ENCODE measurements around the gene PHAF1. TPM values are rescaled to one million over a fixed set of nuclear protein-coding genes. Genes with fewer than 3 reads are reported as not detected.

Gene PHAF1
- polyA plus RNA-seq, 1 donor from 2014 or later = 9.8 TPM

DNA sequence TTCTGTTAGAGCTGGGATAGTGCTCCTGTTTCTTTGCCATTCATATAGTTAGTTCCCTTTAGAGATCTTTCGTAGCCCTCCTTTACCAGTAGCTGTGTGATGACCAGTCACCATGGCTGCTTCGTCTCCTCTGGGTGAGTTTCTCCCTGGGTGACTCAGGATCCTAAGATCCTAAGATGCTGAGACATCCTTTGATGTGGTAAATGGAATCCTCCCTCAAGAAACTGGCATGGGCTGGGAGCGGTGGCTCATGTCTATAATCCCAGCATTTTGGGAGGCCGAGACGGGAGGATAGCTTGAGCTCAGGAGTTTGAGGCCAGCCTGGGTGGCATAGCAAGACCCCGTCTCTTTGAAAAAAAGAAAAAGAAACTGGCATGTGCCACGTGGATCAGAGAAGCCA lies 5.9 kb downstream of the PHAF1 start:
- H3K36me3 ChIP-seq (ENCODE audit: insufficient read depth, low read length) = no peaks in the 10 kb centered on the region
- H4K20me1 ChIP-seq (ENCODE audit: insufficient read depth) = no peaks in the 10 kb centered on the region
- no peaks in the 10 kb centered on the region for H3F3A ChIP-seq (ENCODE audit: insufficient read depth, low read length, poor library complexity, severe bottlenecking)
- no peaks in the 10 kb centered on the region for H3K27me3 ChIP-seq (ENCODE audit: insufficient read depth, low read depth, low read length)
- no peak overlapping the region for H3K27ac ChIP-seq (ENCODE audit: low read length)
- no peak overlapping the region for H2AFZ ChIP-seq (ENCODE audit: low read depth, low read length)
- no peaks in the 10 kb centered on the region for H3K9me2 ChIP-seq (ENCODE audit: insufficient read depth, low read length)
- H3K4me2 ChIP-seq (ENCODE audit: low read length) = no peak overlapping the region
- H3K4me3 ChIP-seq (ENCODE audit: low read length) = no peak overlapping the region
- H3K9me3 ChIP-seq (ENCODE audit: low read length) = no peaks in the 10 kb centered on the region
- TF ChIP-seq POLR2AphosphoS5 (IDR thresholded peaks at IDR 0.05) = no peak
- H3K9ac ChIP-seq (ENCODE audit: low read length) = no peak overlapping the region
- H3K79me2 ChIP-seq (replicated peaks; ENCODE audit: insufficient read depth, low read length) = peaks cover 31% of the 10 kb centered on the region

DNA sequence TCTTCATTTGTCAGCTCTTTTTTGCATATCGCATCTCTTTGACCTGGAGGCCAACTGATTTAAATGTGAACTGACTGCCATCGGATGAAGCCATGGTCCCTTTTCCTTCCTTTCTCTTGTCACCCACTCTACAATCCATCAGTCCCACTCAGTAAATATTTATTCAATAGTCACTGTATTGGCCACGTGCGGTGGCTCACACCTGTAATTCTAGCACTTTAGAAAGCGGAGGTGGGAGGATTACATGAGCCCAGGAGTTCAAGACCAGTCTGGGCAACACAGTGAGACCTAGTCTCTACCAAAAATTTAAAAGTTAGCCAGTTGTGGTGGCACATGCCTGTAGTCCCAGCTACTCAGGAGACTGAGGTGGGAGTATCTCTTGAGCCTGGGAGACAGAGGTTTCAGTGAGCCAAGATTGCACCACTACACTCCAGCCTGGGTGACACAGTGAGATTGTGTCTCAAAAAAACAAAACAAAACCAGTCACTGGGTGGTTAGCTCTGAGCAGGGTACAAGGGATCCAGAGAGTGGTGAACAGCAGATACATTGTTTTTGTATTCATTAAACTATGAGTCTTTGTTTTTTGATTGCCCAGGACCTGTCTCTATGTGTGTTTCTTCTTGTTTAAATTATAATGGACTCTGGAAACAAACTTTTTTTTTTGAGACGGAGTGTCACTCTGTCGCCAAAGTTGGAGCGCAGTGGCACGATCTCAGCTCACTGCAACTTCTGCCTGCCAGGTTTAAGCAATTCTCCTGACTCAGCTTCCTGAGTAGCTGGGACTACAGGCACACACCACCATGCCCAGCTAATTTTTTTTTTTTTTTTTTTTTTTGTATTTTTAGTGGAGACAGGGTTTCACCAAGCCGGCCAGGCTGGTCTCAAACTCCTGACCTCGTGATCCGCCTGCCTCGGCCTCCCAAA lies 6.9 kb downstream of the PHAF1 start:
- no peak overlapping the region for H3K9ac ChIP-seq (ENCODE audit: low read length)
- H3K27ac ChIP-seq (ENCODE audit: low read length) = no peak overlapping the region
- no peak overlapping the region for H2AFZ ChIP-seq (ENCODE audit: low read depth, low read length)
- H3K27me3 ChIP-seq (ENCODE audit: insufficient read depth, low read depth, low read length) = no peaks in the 10 kb centered on the region
- H3K79me2 ChIP-seq (replicated peaks; ENCODE audit: insufficient read depth, low read length) = peaks cover 23% of the 10 kb centered on the region
- H3F3A ChIP-seq (ENCODE audit: insufficient read depth, low read length, poor library complexity, severe bottlenecking) = no peaks in the 10 kb centered on the region
- TF ChIP-seq, protein P1, sequence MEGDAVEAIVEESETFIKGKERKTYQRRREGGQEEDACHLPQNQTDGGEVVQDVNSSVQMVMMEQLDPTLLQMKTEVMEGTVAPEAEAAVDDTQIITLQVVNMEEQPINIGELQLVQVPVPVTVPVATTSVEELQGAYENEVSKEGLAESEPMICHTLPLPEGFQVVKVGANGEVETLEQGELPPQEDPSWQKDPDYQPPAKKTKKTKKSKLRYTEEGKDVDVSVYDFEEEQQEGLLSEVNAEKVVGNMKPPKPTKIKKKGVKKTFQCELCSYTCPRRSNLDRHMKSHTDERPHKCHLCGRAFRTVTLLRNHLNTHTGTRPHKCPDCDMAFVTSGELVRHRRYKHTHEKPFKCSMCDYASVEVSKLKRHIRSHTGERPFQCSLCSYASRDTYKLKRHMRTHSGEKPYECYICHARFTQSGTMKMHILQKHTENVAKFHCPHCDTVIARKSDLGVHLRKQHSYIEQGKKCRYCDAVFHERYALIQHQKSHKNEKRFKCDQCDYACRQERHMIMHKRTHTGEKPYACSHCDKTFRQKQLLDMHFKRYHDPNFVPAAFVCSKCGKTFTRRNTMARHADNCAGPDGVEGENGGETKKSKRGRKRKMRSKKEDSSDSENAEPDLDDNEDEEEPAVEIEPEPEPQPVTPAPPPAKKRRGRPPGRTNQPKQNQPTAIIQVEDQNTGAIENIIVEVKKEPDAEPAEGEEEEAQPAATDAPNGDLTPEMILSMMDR (IDR thresholded peaks at IDR 0.05; ENCODE audit: poor library complexity, severe bottlenecking) = no peak
- TF ChIP-seq SMC3 (conservative IDR thresholded peaks at IDR 0.05; ENCODE audit: poor library complexity) (no peak), POLR2AphosphoS5 (IDR thresholded peaks at IDR 0.05) (no peak), EZH2 (IDR thresholded peaks at IDR 0.05; ENCODE audit: borderline replicate concordance, insufficient read depth, low read length, poor library complexity, severe bottlenecking) (no peak), RAD21 (conservative IDR thresholded peaks at IDR 0.05) (no peak), TAF1 (IDR thresholded peaks at IDR 0.05; ENCODE audit: low read depth) (no peak), MXI1 (conservative IDR thresholded peaks at IDR 0.05; ENCODE audit: poor library complexity, severe bottlenecking) (no peak), EP300 (conservative IDR thresholded peaks at IDR 0.05; ENCODE audit: poor library complexity, severe bottlenecking) (no peak)
- TF ChIP-seq, protein P2, sequence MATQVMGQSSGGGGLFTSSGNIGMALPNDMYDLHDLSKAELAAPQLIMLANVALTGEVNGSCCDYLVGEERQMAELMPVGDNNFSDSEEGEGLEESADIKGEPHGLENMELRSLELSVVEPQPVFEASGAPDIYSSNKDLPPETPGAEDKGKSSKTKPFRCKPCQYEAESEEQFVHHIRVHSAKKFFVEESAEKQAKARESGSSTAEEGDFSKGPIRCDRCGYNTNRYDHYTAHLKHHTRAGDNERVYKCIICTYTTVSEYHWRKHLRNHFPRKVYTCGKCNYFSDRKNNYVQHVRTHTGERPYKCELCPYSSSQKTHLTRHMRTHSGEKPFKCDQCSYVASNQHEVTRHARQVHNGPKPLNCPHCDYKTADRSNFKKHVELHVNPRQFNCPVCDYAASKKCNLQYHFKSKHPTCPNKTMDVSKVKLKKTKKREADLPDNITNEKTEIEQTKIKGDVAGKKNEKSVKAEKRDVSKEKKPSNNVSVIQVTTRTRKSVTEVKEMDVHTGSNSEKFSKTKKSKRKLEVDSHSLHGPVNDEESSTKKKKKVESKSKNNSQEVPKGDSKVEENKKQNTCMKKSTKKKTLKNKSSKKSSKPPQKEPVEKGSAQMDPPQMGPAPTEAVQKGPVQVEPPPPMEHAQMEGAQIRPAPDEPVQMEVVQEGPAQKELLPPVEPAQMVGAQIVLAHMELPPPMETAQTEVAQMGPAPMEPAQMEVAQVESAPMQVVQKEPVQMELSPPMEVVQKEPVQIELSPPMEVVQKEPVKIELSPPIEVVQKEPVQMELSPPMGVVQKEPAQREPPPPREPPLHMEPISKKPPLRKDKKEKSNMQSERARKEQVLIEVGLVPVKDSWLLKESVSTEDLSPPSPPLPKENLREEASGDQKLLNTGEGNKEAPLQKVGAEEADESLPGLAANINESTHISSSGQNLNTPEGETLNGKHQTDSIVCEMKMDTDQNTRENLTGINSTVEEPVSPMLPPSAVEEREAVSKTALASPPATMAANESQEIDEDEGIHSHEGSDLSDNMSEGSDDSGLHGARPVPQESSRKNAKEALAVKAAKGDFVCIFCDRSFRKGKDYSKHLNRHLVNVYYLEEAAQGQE (IDR thresholded peaks at IDR 0.05; ENCODE audit: borderline replicate concordance) = no peak
- H4K20me1 ChIP-seq (ENCODE audit: insufficient read depth) = no peaks in the 10 kb centered on the region
- H3K9me2 ChIP-seq (ENCODE audit: insufficient read depth, low read length) = no peaks in the 10 kb centered on the region
- H3K4me2 ChIP-seq (ENCODE audit: low read length) = no peak overlapping the region
- no peak overlapping the region for H3K4me3 ChIP-seq (ENCODE audit: low read length)
- H3K9me3 ChIP-seq (ENCODE audit: low read length) = no peaks in the 10 kb centered on the region
- no peaks in the 10 kb centered on the region for H3K36me3 ChIP-seq (ENCODE audit: insufficient read depth, low read length)

All from neural cell (in vitro differentiated cells).